CD4-positive, alpha-beta T cell treated with Interleukin-1 beta for 1 hour (primary cell): ENCODE measurements around the gene DYNC1LI1.
"Not testable (repeated sequence)": the region's sequence is repeated elsewhere in the genome, so short reads cannot be mapped to it uniquely, and the experiment has no call there.

Source experiments
- DNase-seq, 2 donors: peaks; one replicate each; pipeline ENCODE4 v3.0.0-alpha.2; 2020 to 2022

The DYNC1LI1 gene

DNA sequence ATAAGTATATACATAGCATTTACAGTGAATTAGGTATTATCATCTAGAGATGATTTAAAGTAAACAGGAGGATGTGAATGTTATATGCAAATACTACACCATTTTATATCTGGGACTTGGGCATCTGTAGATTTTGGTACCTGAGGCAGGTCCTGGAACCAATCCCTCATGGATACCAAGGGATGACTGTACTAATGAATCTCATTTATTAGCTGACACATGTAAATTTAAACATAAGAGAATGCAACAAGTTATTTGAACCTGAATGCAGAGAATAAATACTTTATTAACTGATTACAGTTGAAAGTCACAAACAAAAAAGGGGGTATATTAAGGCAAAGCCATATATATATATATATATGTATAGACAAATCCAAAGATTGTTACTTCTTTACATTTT is 44.9 kb downstream of the DYNC1LI1 start:
- DNase-seq: no peak

GRCh38 chr3:32522682-32523081 is 48.0 kb downstream of the DYNC1LI1 start:
- DNase-seq: no peak

GRCh38 chr3:32518921-32519320 is 51.7 kb downstream of the DYNC1LI1 start:
- DNase-seq: not testable (repeated sequence)

DNA sequence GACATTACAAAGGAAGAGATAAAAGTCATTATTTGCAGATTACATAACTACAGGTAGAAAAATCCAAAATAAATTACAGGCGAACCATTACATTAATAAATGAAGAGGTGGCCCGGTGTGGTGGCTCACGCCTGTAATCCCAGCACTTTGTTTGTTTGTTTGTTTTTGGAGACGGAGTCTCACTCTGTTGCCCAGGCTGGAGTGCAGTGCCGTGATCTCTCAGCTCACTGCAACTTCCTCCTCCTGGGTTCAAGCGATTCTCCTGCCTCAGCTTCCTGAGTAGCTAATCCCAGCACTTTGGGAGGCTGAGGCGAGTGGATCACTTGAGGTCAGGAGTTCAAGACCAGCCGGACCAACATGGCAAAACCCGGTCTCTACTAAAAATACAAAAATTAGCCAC is 53.9 kb downstream of the DYNC1LI1 start:
- peak in 1 of 2 donors; percentile 22 for DNase-seq

DNA sequence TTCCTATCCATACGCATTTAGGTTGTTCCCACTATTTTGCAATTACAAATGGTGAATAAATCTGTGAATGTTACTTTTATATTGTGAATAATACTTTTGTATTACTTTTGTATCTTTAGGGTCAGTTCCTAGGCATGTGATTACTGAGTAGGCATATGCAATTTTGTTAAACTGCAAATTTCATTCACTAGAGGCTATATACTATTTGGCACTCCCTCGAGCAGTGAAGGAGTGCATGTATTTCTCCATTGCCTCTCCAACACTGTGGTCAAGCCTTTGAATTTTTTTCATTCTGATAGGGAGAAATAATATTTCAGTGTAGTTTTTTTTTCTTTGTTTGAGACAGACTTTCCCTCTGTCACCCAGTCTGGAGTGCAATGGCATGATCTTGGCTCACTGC is 59.7 kb downstream of the DYNC1LI1 start:
- no peak for DNase-seq

DNA sequence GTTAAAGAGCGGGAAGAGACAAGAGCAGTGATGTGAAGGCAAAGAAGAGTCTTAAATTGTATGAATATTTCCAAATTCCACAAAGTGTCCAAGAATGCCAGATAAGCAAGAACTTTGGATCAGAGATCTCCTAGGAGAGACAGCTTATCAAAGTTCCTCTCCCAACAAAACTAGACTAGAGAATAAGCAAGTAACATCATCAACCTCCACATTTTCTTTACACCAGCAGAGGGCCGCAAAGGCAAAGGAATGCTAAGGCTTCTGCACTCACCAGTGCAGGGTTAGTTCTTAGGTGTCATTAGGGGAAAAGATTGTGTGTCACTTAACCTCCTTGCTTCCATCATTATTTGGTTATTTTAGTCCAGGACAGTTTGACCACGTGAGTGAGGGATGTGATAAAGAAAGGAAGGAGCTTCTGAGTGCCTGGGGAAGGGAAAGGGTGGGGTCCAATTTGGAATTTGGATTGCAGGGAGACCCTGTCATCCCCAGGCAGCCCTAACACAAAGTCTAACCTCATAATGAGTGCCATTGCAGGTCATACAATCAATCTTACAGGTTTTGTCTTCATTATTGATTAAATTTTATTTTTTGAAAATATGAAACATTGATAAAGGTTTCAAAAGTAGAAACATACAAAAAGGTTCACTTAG is 60.5 kb downstream of the DYNC1LI1 start:
- DNase-seq: peak; percentile 73

DNA sequence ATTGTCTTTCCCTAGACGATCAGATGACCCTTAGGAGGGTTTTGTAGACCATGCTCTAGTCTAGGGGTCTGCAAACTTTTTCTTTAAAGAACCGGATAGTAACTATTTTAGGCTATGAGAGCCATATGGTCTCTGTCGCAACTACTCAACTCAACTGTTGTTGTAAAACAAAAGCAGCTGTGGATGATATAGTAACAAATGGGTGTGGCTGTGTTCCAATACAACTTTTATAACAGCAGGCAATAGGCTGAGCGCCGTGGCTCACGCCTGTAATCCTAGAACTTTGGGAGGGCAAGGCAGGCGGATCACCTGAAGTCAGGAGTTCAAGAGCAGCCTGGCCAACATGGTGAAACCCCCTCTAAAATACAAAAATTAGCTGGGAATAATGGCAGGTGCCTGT is 61.9 kb downstream of the DYNC1LI1 start:
- no peak for DNase-seq

GRCh38 chr3:32506466-32506865 is 64.2 kb downstream of the DYNC1LI1 start:
- no peak for DNase-seq

- DNase-seq: no peak
These were observed 67.7 kb downstream of the DYNC1LI1 start for GRCh38 chr3:32502946-32503286.

GRCh38 chr3:32502118-32502945 is 68.3 kb downstream of the DYNC1LI1 start, which contains the start of gene CMTM6:
CMTM6 (minus strand) TSS chr3:32502852; CDS start chr3:32502745, 107 bp downstream.
- DNase-seq: peak; percentile 78 to 81

DNA sequence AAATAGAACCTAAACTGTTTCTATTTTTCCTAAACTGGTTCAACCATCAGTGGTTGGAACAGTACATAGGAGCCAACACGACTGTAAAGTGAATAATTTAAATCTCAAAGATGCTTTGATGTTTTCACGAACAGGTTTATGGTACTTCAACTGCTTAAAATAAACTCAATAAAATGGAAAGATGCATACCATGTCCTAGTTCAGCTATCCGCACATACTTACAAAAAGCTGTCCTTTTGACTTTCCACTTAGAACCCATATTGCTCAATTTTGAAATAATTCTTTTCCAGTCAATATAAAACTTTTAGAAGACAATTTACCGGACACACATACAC is 68.9 kb downstream of the DYNC1LI1 start:
- no peak for DNase-seq

DNA sequence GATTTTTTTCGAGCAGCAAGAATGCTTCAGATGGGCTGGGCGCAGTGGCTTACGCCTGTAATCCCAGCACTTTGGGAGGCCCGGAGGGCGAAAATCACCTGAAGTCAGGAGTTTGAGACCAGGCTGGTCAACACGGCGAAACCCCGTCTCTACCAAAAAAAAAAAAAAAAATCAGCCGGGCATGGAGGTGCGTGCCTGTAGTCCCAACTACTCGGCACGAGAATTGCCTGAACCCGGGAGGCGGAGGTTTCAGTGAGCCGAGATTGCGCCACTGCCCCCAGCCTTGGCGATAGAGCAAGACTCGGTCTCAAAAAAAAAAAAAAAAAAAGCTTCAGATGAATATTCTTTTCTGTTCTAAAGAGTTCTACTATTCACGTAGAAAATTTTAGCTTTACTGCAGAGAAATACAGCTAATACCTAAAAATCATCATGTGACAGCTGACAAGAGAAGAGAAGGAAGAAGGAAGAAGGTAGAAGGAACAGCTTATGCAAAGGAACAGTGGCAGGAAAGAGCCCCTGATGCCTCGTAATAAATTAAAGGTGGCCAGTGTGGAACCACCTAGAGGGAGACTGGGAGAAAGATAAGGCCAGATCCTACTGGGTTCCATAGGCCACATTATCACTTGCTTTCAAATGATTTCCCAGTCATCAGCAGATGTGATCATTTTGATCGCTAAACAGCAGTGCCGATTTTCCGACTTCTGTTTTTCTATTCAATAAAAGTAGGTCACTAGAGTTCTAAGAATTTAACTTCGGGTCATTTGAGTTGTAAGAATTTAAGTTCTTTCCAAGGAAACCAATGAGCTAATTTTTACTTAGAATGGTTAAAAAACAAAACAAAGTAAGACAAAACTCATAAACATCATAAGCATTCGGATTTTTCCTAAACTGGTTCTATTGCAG is 69.5 kb downstream of the DYNC1LI1 start:
- DNase-seq: no peak

- DNase-seq: no peak
These were observed 70.4 kb downstream of the DYNC1LI1 start for GRCh38 chr3:32500231-32500630.

GRCh38 chr3:32499585-32499984 is 71.1 kb downstream of the DYNC1LI1 start:
- DNase-seq: no peak

GRCh38 chr3:32498992-32499391 is 71.7 kb downstream of the DYNC1LI1 start:
- no peak for DNase-seq

- DNase-seq: no peak
These were observed 72.4 kb downstream of the DYNC1LI1 start for GRCh38 chr3:32498252-32498651.

DNA sequence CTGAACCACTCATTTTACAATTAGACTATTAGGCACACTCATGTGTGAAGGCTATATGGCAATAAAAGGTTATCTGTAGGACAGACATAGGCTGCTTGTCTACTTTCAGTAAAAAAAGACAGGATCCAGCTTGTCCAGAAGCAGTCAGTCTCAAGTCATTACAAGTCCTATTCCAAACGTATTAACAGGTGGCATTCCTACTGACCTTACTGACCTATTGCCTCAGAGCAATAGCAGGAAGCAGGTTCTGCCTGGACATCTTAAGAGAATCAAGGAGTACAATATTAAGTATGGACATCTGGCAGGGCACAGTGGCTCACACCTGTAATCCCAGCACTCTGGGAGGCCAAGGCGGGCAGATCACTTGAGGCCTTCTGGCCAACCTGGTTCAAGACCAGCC is 75.0 kb downstream of the DYNC1LI1 start:
- DNase-seq: no peak

- no peak for DNase-seq
These were observed 75.6 kb downstream of the DYNC1LI1 start for GRCh38 chr3:32495085-32495484.

DNA sequence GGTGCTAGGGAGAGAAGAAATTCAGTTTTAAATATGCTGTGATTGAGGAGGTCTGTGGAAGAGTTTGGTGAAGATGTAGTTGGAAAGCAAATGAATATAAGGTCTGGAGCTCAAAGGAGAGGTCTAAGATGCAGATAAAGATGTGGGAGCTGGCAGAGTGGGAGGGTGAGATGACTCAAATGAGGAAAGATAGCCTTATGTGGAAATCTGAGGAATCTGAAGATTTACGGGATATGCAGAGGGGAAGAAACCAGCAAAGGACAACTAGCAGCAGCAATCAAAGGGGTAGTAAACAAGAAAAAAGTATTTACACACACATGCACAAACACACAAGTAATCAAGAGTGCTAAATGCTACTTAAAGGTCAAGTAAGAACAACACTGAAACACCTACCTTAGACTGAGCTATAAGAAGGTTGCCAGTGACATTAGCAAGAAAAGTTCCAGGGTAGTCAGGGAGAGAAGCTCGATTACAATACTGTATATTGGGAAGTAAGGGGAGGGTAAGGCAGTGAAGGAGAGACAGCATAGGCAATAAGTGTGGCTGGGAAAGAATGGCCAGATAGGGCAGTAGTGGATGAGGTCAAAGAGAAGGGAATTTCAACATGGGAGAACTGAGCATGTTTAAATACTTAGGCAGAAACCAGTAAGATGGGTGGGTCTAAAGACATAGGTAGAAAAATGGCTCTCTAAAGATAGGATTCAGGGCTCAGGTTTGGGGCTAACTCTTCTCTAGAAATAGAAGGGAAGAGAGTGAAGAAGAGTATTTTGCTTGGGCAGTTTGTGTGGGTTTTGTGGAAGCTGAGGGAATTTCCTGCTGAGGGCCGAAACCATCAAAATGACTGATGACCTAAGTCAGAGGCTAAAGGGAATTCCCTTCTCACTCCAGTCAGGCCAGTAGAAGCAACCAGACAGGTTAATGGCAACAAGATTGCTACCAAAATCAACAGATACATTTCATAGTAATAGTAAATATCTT is 76.9 kb downstream of the DYNC1LI1 start:
- DNase-seq: no peak

- DNase-seq: no peak
These were observed 77.8 kb downstream of the DYNC1LI1 start for GRCh38 chr3:32492684-32493436.

DNA sequence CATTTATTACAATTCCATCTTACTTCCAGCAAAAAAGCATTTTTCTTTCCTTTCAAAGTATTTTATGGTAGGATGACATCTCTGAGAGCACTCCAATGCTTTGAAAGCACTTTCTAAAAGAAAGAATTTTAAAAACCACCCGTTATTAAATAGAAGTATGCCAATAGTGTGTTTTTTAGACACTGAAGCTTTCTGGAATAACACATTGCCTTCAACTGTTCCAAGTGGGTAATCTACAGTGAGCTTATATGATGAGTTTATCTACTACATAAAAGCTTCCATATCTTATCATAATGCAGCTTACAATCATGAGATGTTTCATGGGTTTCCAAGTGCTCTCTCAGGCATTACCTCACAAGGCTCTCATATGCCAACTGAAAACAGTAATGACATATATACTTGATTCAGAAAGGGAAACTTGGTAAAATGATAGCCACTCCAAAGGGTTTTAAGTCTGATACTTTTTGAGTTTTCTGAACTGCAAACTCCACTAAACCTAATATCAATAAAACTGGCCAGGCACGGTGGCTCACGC is 82.1 kb downstream of the DYNC1LI1 start:
- DNase-seq: no peak
